OCI-LY3 (cell line): ENCODE results near the gene ADRB1.

ENCODE experiments used
- H2AFZ ChIP-seq: fragments of 200-600, 300-600 bp; shearing (Covaris generic); 2 replicates; pipeline ENCODE4 v1.6.0; 2014; ENCODE audit warnings: antibody characterized with exemption, low read depth, low read length
- H3K27ac ChIP-seq: fragments of 200-600, 300-600 bp; sonication (generic); 2 replicates; pipeline ENCODE4 v1.5.1; 2014; ENCODE audit warnings: mild to moderate bottlenecking, low read length, moderate library complexity, mixed read lengths
- H3K27me3 ChIP-seq: fragments of 200-600, 300-600 bp; sonication (generic); 2 replicates; pipeline ENCODE4 v1.6.1; 2014; ENCODE audit warnings: low read depth, low read length, mixed read lengths
- H3K36me3 ChIP-seq: fragments of 200-600, 300-600 bp; sonication (generic); replicated peaks from 2 replicates; pipeline ENCODE3; 2014; ENCODE audit warnings: low read depth, low read length, mixed read lengths
- H3K4me1 ChIP-seq: fragments of 300-600, 200-600 bp; sonication (generic); 2 replicates; pipeline ENCODE4 v1.6.1; 2014; ENCODE audit warnings: low read length, mixed read lengths
- H3K4me2 ChIP-seq: fragments of 200-600, 300-600 bp; sonication (generic); 2 replicates; pipeline ENCODE4 v1.6.1; 2014; ENCODE audit warnings: low read length, mixed read lengths
- H3K4me3 ChIP-seq: fragments of 300-600, 200-600 bp; sonication (generic); 2 replicates; pipeline ENCODE4 v1.5.1; 2014; ENCODE audit warnings: antibody characterized with exemption, mild to moderate bottlenecking, low read length, moderate library complexity
- H3K79me2 ChIP-seq: fragments of 300-600, 200-600 bp; shearing (Covaris generic); 2 replicates; pipeline ENCODE4 v1.6.1; 2014; ENCODE audit warnings: mild to moderate bottlenecking, low read length, mixed read lengths
- H3K9ac ChIP-seq: fragments of 300-600, 200-600 bp; shearing (Covaris generic); 2 replicates; pipeline ENCODE4 v1.6.0; 2014; ENCODE audit warnings: mild to moderate bottlenecking, low read length, moderate library complexity
- H3K9me3 ChIP-seq: fragments of 200-600, 300-600 bp; shearing (Covaris generic); 2 replicates; pipeline ENCODE4 v1.6.1; 2014; ENCODE audit warnings: low read length, mixed read lengths; ENCODE audit not compliant: insufficient read depth
- H4K20me1 ChIP-seq: fragments of 200-600, 300-600 bp; sonication (generic); 2 replicates; pipeline ENCODE4 v1.6.1; 2016; ENCODE audit warnings: low read length, mixed read lengths; ENCODE audit not compliant: insufficient read depth
- EZH2phosphoT487 ChIP-seq: fragments of 200-600 bp; shearing (Covaris generic); IDR thresholded peaks from 2 replicates; pipeline ENCODE4 v1.6.1; 2018; ENCODE audit warnings: antibody characterized with exemption, mixed run types, low read depth
- TF ChIP-seq, protein P1 (sequence below): fragments of 200-600, 300-600 bp; sonication (generic); IDR thresholded peaks from 2 replicates; pipeline ENCODE4 v1.5.1; 2014; ENCODE audit warnings: antibody characterized with exemption, low read length, low read depth

The ADRB1 gene

DNA sequence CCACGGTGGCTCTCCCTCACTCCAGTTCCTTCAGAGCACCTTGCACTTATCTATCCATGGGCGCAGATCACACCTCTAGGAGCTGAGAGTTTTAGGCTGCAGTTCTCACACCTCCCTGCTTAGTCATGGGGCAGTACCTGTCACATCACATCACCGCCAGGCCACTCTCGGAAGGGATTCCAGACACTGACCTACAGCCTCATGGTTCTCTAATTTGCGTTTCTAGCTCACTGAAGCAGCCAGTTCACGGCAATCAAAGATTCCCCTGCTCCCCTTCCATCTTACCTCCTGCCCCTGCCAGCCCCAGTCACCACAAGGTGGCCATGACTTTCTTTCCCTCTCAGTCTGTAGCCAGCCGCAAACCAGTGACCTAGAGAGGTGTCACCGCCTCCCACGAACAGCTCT, 34.2 kb downstream of the ADRB1 start:
- no peaks in the 10 kb centered on the region for H3K79me2 ChIP-seq
- H3K4me2 ChIP-seq: no peak overlapping the region
- H3K9me3 ChIP-seq: no peaks in the 10 kb centered on the region
- H2AFZ ChIP-seq: no peak overlapping the region
- H4K20me1 ChIP-seq: no peaks in the 10 kb centered on the region
- H3K27ac ChIP-seq: no peak overlapping the region
- TF ChIP-seq EZH2phosphoT487: no peak
- TF ChIP-seq, protein P1, sequence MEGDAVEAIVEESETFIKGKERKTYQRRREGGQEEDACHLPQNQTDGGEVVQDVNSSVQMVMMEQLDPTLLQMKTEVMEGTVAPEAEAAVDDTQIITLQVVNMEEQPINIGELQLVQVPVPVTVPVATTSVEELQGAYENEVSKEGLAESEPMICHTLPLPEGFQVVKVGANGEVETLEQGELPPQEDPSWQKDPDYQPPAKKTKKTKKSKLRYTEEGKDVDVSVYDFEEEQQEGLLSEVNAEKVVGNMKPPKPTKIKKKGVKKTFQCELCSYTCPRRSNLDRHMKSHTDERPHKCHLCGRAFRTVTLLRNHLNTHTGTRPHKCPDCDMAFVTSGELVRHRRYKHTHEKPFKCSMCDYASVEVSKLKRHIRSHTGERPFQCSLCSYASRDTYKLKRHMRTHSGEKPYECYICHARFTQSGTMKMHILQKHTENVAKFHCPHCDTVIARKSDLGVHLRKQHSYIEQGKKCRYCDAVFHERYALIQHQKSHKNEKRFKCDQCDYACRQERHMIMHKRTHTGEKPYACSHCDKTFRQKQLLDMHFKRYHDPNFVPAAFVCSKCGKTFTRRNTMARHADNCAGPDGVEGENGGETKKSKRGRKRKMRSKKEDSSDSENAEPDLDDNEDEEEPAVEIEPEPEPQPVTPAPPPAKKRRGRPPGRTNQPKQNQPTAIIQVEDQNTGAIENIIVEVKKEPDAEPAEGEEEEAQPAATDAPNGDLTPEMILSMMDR: no peak
- H3K9ac ChIP-seq: no peak overlapping the region
- H3K36me3 ChIP-seq: no peaks in the 10 kb centered on the region
- H3K4me3 ChIP-seq: no peak overlapping the region
- H3K27me3 ChIP-seq: no peaks in the 10 kb centered on the region
- H3K4me1 ChIP-seq: peaks cover 4% of the 10 kb centered on the region; the same call in 1 of the 2 replicates

DNA sequence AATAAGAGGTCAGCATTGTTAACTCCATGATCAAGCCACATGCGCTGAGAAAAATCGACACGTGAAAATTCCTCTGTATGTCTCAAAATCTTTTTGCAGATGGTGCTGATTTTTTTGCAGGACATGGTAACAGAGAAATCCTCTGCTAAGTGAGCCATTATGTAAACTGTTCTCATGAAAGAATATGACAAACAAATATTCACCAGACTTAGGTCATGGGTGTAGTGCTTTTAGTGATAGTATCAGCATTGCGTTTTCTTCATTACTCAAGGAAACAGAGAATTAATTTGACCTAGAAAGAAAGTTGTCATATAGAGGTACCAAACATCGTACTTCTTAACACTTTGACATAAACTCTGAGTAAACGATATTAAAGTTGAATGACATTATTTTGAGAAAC, 34.7 kb downstream of the ADRB1 start:
- no peaks in the 10 kb centered on the region for H3K36me3 ChIP-seq
- H3K79me2 ChIP-seq: no peaks in the 10 kb centered on the region
- TF ChIP-seq, protein P1: no peak
- TF ChIP-seq EZH2phosphoT487: no peak
- no peak overlapping the region for H3K27ac ChIP-seq
- no peak overlapping the region for H2AFZ ChIP-seq
- H3K4me3 ChIP-seq: no peak overlapping the region
- H3K4me1 ChIP-seq: peaks cover 4% of the 10 kb centered on the region; the same call in 1 of the 2 replicates
- no peak overlapping the region for H3K9ac ChIP-seq
- H4K20me1 ChIP-seq: no peaks in the 10 kb centered on the region
- no peaks in the 10 kb centered on the region for H3K9me3 ChIP-seq
- no peaks in the 10 kb centered on the region for H3K27me3 ChIP-seq
- no peak overlapping the region for H3K4me2 ChIP-seq

DNA sequence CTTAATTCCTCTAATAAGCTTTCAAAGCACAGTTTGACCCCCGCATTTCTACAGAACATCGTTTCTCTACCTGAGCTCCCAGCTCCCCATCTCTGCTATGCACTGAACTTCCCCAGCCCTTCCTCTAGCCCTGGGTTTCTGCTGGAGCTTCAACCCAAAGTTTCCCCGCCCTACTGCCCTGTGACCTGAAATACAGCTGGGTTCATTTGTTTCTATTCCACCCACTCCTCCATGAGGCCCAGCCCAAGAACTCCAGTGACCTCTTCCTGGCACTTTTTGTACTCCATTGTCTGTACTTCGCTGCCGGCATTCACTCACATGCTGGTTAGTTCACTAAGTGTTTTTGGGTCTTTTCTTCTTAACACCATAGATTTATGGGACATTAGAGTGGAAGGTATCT, 35.8 kb downstream of the ADRB1 start:
- Histone ChIP-seq H3K9me3 (no peaks in the 10 kb centered on the region), H4K20me1 (no peaks in the 10 kb centered on the region), H2AFZ (no peak overlapping the region), H3K79me2 (no peaks in the 10 kb centered on the region), H3K4me3 (no peak overlapping the region), H3K9ac (no peak overlapping the region), H3K4me2 (no peak overlapping the region), H3K4me1 (peaks cover 4% of the 10 kb centered on the region; the same call in 1 of the 2 replicates), H3K36me3 (no peaks in the 10 kb centered on the region), H3K27ac (no peak overlapping the region), H3K27me3 (no peaks in the 10 kb centered on the region)
- TF ChIP-seq EZH2phosphoT487: no peak
- TF ChIP-seq, protein P1: no peak

- no peaks in the 10 kb centered on the region for H3K9me3 ChIP-seq
- no peak overlapping the region for H3K9ac ChIP-seq
- H3K4me1 ChIP-seq: peaks cover 4% of the 10 kb centered on the region; the same call in 1 of the 2 replicates
- no peak overlapping the region for H3K4me2 ChIP-seq
- H2AFZ ChIP-seq: no peak overlapping the region
- no peaks in the 10 kb centered on the region for H3K27me3 ChIP-seq
- H3K27ac ChIP-seq: no peak overlapping the region
- H3K36me3 ChIP-seq: no peaks in the 10 kb centered on the region
- H3K79me2 ChIP-seq: no peaks in the 10 kb centered on the region
- H3K4me3 ChIP-seq: no peak overlapping the region
- no peak for TF ChIP-seq EZH2phosphoT487
- TF ChIP-seq, protein P1: no peak
- H4K20me1 ChIP-seq: no peaks in the 10 kb centered on the region
Observed at GRCh38 chr10:114081911-114082583, 38.4 kb downstream of the ADRB1 start.
